Spleen (tissue), 11 donors: Measurements from ENCODE around the gene CCDC154. TPM values are rescaled to one million over a fixed set of nuclear protein-coding genes. Genes with fewer than 3 reads are reported as not detected.

Source experiments
- DNase-seq: peaks from one replicate; pipeline ENCODE4 v3.0.0-alpha.2; 2020
- H3K27ac ChIP-seq, 8 donors: fragments of 200-600 bp; sonication (generic) in 7 of 8; 1 replicate in 4 of 8; 2 replicates in 4 of 8; pipeline versions ENCODE4 v1.5.0 to v1.8.0; 2016 to 2021; ENCODE audit warnings: inconsistent platforms in 4 of 8, mild to moderate bottlenecking in 4 of 8, moderate library complexity in 1 of 8
- H3K27me3 ChIP-seq, 7 donors: fragments of 200-600 bp; sonication (generic) in 6 of 7; replicated peaks in 1 of 7; 1 replicate in 4 of 7; 2 replicates in 3 of 7; pipeline versions ENCODE4 v1.5.0 to v1.8.0; 2016 to 2021; ENCODE audit warnings: inconsistent platforms in 3 of 7, mild to moderate bottlenecking in 1 of 7
- H3K36me3 ChIP-seq, 6 donors: fragments of 200-600 bp; sonication (generic) in 5 of 6; 1 replicate in 4 of 6; 2 replicates in 2 of 6; pipeline versions ENCODE4 v1.5.0 to v1.8.0; 2016 to 2021; ENCODE audit warnings: inconsistent platforms in 2 of 6
- H3K4me1 ChIP-seq, 6 donors: fragments of 200-600 bp; sonication (generic) in 5 of 6; 1 replicate in 3 of 6; 2 replicates in 3 of 6; pipeline versions ENCODE4 v1.5.0 to v1.8.0; 2016 to 2021; ENCODE audit warnings: inconsistent platforms in 3 of 6
- H3K4me3 ChIP-seq, 8 donors: fragments of 200-600 bp; sonication (generic) in 7 of 8; 1 replicate in 4 of 8; 2 replicates in 4 of 8; pipeline versions ENCODE4 v1.5.0 to v1.8.0; 2016 to 2021; ENCODE audit warnings: inconsistent platforms in 4 of 8, mild to moderate bottlenecking in 4 of 8, moderate library complexity in 2 of 8
- H3K9me3 ChIP-seq, 8 donors: fragments of 200-600 bp; sonication (generic) in 7 of 8; 1 replicate in 4 of 8; 2 replicates in 4 of 8; pipeline versions ENCODE4 v1.5.0 to v1.8.0; 2016 to 2021; ENCODE audit warnings: inconsistent platforms in 4 of 8
- CTCF ChIP-seq, 11 experiments: fragments of 200-600 bp in 7 of 11; fragments of 450-650 bp in 4 of 11; sonication (generic) in 4 of 11; IDR thresholded peaks in 8 of 11; conservative IDR thresholded peaks in 3 of 11; 1 replicate in 7 of 11; 2 replicates in 4 of 11; pipeline versions ENCODE4 v1.4.0 to v1.8.0; 2016 to 2021; ENCODE audit warnings: antibody characterized with exemption in 11 of 11, inconsistent platforms in 4 of 11, mild to moderate bottlenecking in 1 of 11
- POLR2A ChIP-seq, 3 donors: fragments of 450-650 bp; IDR thresholded peaks; one replicate each; pipeline ENCODE4 v1.5.1; 2017; ENCODE audit warnings: antibody characterized with exemption in 3 of 3, mild to moderate bottlenecking in 1 of 3
- POLR2AphosphoS5 ChIP-seq, 3 donors: sonication (generic); formaldehyde crosslinking; IDR thresholded peaks; one replicate each; pipeline ENCODE4 v1.5.1; 2017; ENCODE audit warnings: antibody characterized with exemption in 3 of 3
- WGBS, 5 donors: extraction: QIAGEN DNeasy Blood & Tissue Kit in 3 of 5; methylation state at CpG; one replicate each; pipeline versions ENCODE4 v1.1.5 to v1.1.7; 2013 to 2018; 5-methylcytosine and 5-hydroxymethylcytosine counted together
- intact Hi-C: fragments of 100-400 bp; cut with DNase I; formaldehyde crosslinking; loops from one replicate; pipeline ENCODE4 v1.15.0; 2023; ENCODE audit warnings: low total_unique reads
- polyA plus RNA-seq, 3 donors: library from polyadenylated mRNA; stranded (reverse); fragments of 200-250 nt; gene quantifications; one replicate each; pipeline ENCODE4 v1.2.1, GENCODE V29; 2013
- total RNA-seq, 7 donors: library from RNA; depleted of rRNA in 3 of 7; stranded (reverse); fragments of >200 nt in 3 of 7; fragmentation: NEBNext Ultra II Directional in 4 of 7; extraction: Animal tissue kit (Norgen Biotek cat#: 25700) in 4 of 7; gene quantifications; one replicate each; pipeline versions ENCODE4 v1.1.0 to v1.2.1, GENCODE V29; 2016 to 2021
- donor health status: healthy with polysubstance abuse.
- donor health status: DM: no; HTN: no; CAD: no; lungs with moderate emphysema.
- donor health status: DM: no; HTN: no; CAD: no.
- donor health status: Bipolar disorder and iron deficiency.
- donor health status: healthy.
- donor health status: DM: no; HTN: no; CAD: no.
- donor health status: DM: yes; HTN: yes; CAD: no.

CCDC154 gene
- total and polyA plus RNA-seq, 10 donors = 1.6 to 18.2 (median 5.5) TPM

GRCh38 chr16:1416521-1416941 lies 27.8 kb downstream of the CCDC154 start:
- peaks cover 19 to 70% (median 57%) of the 10 kb centered on the region in 6 donors for H3K4me1 ChIP-seq
- DNase-seq = no peak
- peak overlapping the region in 1 of 8 donors; percentile 21 for H3K27ac ChIP-seq
- intact Hi-C loops = no loop called here
- no peaks in the 10 kb centered on the region for H3K9me3 ChIP-seq
- H3K36me3 ChIP-seq = peaks cover 0 to 27% (median 9%) of the 10 kb centered on the region in 6 donors
- TF ChIP-seq POLR2AphosphoS5 (IDR thresholded peaks at IDR 0.05) (no peak), POLR2A (IDR thresholded peaks at IDR 0.05) (no peak), CTCF (IDR thresholded peaks at IDR 0.05 in 8 of 11, conservative IDR thresholded peaks at IDR 0.05 in 3 of 11) (no peak)
- H3K4me3 ChIP-seq = no peak overlapping the region
- no peaks in the 10 kb centered on the region for H3K27me3 ChIP-seq
- 81 to 95% (median 86%) methylated on average over 3 of the region's 3 CpGs for WGBS, 5 donors

GRCh38 chr16:1414532-1415260 lies 29.7 kb downstream of the CCDC154 start, which contains the start of gene UNKL:
Gene UNKL (minus strand): TSS chr16:1414704. CDS start chr16:1414691, 13 bp downstream.
- DNase-seq = peak; percentile 96
- Histone ChIP-seq H3K9me3 (no peaks in the 10 kb centered on the region), H3K27ac (peak within 1 kb of the TSS; percentile 72 to 95 (median 92)), H3K27me3 (no peaks in the 10 kb centered on the region), H3K36me3 (peaks cover 0 to 45% (median 17%) of the 10 kb centered on the region in 6 donors), H3K4me1 (peaks cover 9 to 73% (median 50%) of the 10 kb centered on the region in 6 donors), H3K4me3 (peak within 1 kb of the TSS; percentile 63 to 98 (median 86))
- WGBS, 5 donors = 1 to 15% (median 4%) methylated on average over 8 to 72 of the region's 72 CpGs
- intact Hi-C loops = no loop called here
- TF ChIP-seq POLR2A (IDR thresholded peaks at IDR 0.05) = no peak
- peak; percentile 58 to 72 (median 70) for TF ChIP-seq POLR2AphosphoS5 (IDR thresholded peaks at IDR 0.05)
- no peak for TF ChIP-seq CTCF (IDR thresholded peaks at IDR 0.05 in 8 of 11, conservative IDR thresholded peaks at IDR 0.05 in 3 of 11)

GRCh38 chr16:1413684-1414531 lies 30.4 kb downstream of the CCDC154 start:
- intact Hi-C loops = no loop called here
- WGBS, 5 donors = 2 to 30% (median 4%) methylated on average over 2 to 85 of the region's 85 CpGs
- peak overlapping the region; percentile 72 to 95 (median 92) for H3K27ac ChIP-seq

More at GRCh38 chr16:1413684-1414531, 30.4 kb downstream of the CCDC154 start:
- peaks cover 0 to 50% (median 17%) of the 10 kb centered on the region in 6 donors for H3K36me3 ChIP-seq
- no peaks in the 10 kb centered on the region for H3K27me3 ChIP-seq
- peak; percentile 23 to 82 (median 70) for TF ChIP-seq POLR2AphosphoS5 (IDR thresholded peaks at IDR 0.05)
- TF ChIP-seq POLR2A (IDR thresholded peaks at IDR 0.05) = no peak
- TF ChIP-seq CTCF (IDR thresholded peaks at IDR 0.05 in 8 of 11, conservative IDR thresholded peaks at IDR 0.05 in 3 of 11) = peak; percentile 13 to 84 (median 69)
- peak overlapping the region; percentile 63 to 98 (median 86) for H3K4me3 ChIP-seq
- peak; percentile 94 for DNase-seq
- H3K4me1 ChIP-seq = peaks cover 6 to 73% (median 46%) of the 10 kb centered on the region in 6 donors
- H3K9me3 ChIP-seq = no peaks in the 10 kb centered on the region
